GM21576 (cell line): ENCODE data around the gene MET.

ENCODE experiments used
- ATAC-seq: cut with Tn5 transposase; IDR thresholded peaks from one replicate; pipeline ENCODE4 v1.9.1; 2021; ENCODE audit warnings: mild to moderate bottlenecking, moderate library complexity; ENCODE audit not compliant: unreplicated experiment

MET gene

GRCh38 chr7:116779931-116780330 is 107.9 kb downstream of the MET start:
- ATAC-seq: no peak

GRCh38 chr7:116780521-116780920 is 108.5 kb downstream of the MET start:
- no peak for ATAC-seq

GRCh38 chr7:116780966-116781365 is 109.0 kb downstream of the MET start:
- no peak for ATAC-seq

- ATAC-seq: no peak
Measured at GRCh38 chr7:116781584-116781983, 109.6 kb downstream of the MET start.

GRCh38 chr7:116782177-116782711 is 110.2 kb downstream of the MET start:
- no peak for ATAC-seq

- ATAC-seq: no peak
Measured at GRCh38 chr7:116783666-116784318, 111.8 kb downstream of the MET start.

- no peak for ATAC-seq
Measured at GRCh38 chr7:116784647-116785046, 112.7 kb downstream of the MET start.

GRCh38 chr7:116785843-116786242 is 113.8 kb downstream of the MET start:
- no peak for ATAC-seq

- ATAC-seq: peak; percentile 98
Measured at GRCh38 chr7:116786791-116787443, 114.9 kb downstream of the MET start.

- ATAC-seq: no peak
Measured at GRCh38 chr7:116787881-116788280, 115.9 kb downstream of the MET start.

- no peak for ATAC-seq
Measured at GRCh38 chr7:116788572-116789197, 116.7 kb downstream of the MET start.

GRCh38 chr7:116790025-116790424 is 118.0 kb downstream of the MET start:
- ATAC-seq: no peak

GRCh38 chr7:116792813-116793212 is 120.8 kb downstream of the MET start:
- no peak for ATAC-seq

- ATAC-seq: no peak
Measured at GRCh38 chr7:116793795-116794340, 121.9 kb downstream of the MET start.

- ATAC-seq: no peak
Measured at GRCh38 chr7:116796471-116796870, 124.5 kb downstream of the MET start.

GRCh38 chr7:116797612-116798011 is 125.6 kb downstream of the MET start:
- no peak for ATAC-seq

- no peak for ATAC-seq
Measured at GRCh38 chr7:116798232-116798631, 126.2 kb downstream of the MET start.

- no peak for ATAC-seq
Measured at GRCh38 chr7:116799916-116800315, 127.9 kb downstream of the MET start.

- ATAC-seq: no peak
Measured at GRCh38 chr7:116800594-116800993, 128.6 kb downstream of the MET start.

- ATAC-seq: no peak
Measured at GRCh38 chr7:116801092-116801710, 129.2 kb downstream of the MET start.

GRCh38 chr7:116802144-116802745 is 130.2 kb downstream of the MET start:
- ATAC-seq: no peak
